HEK293 (cell line): ENCODE measurements around the gene PCNX3.

Experiments
- AEBP2 ChIP-seq: fragments of 450-650 bp; formaldehyde crosslinking; IDR thresholded peaks from 2 replicates; pipeline ENCODE4 v1.5.1; 2016; ENCODE audit warnings: missing biosample characterization, missing genetic modification characterization, borderline replicate concordance
- GLIS1 ChIP-seq: fragments of 450-650 bp; formaldehyde crosslinking; IDR thresholded peaks from 2 replicates; pipeline ENCODE4 v1.5.1; 2016; ENCODE audit warnings: missing biosample characterization, missing genetic modification characterization
- GLIS2 ChIP-seq: fragments of 450-650 bp; formaldehyde crosslinking; IDR thresholded peaks from 2 replicates; pipeline ENCODE4 v1.5.1; 2016; ENCODE audit warnings: missing biosample characterization, missing genetic modification characterization
- KLF1 ChIP-seq: fragments of 450-650 bp; formaldehyde crosslinking; IDR thresholded peaks from 2 replicates; pipeline ENCODE4 v1.5.1; 2016; ENCODE audit warnings: missing biosample characterization, missing genetic modification characterization
- KLF9 ChIP-seq: fragments of 450-650 bp; formaldehyde crosslinking; IDR thresholded peaks from 2 replicates; pipeline ENCODE4 v1.5.1; 2016; ENCODE audit warnings: missing biosample characterization, missing genetic modification characterization, low read depth
- SP3 ChIP-seq: fragments of 450-650 bp; formaldehyde crosslinking; IDR thresholded peaks from 2 replicates; pipeline ENCODE4 v1.5.1; 2016; ENCODE audit warnings: missing biosample characterization, missing genetic modification characterization
- ZBTB20 ChIP-seq: fragments of 450-650 bp; formaldehyde crosslinking; IDR thresholded peaks from 2 replicates; pipeline ENCODE4 v1.5.1; 2016; ENCODE audit warnings: missing biosample characterization, missing genetic modification characterization
- ZFP3 ChIP-seq: fragments of 450-650 bp; formaldehyde crosslinking; IDR thresholded peaks from 2 replicates; pipeline ENCODE4 v1.5.1; 2016; ENCODE audit warnings: low read depth, missing biosample characterization, missing genetic modification characterization
- ZFP41 ChIP-seq: fragments of 450-650 bp; formaldehyde crosslinking; IDR thresholded peaks from 2 replicates; pipeline ENCODE4 v1.5.1; 2016; ENCODE audit warnings: missing biosample characterization, missing genetic modification characterization, borderline replicate concordance
- ZNF140 ChIP-seq: fragments of 450-650 bp; formaldehyde crosslinking; IDR thresholded peaks from 2 replicates; pipeline ENCODE4 v1.5.1; 2016; ENCODE audit warnings: missing biosample characterization, missing genetic modification characterization
- ZNF18 ChIP-seq: fragments of 450-650 bp; formaldehyde crosslinking; IDR thresholded peaks from 2 replicates; pipeline ENCODE4 v1.5.1; 2016; ENCODE audit warnings: missing biosample characterization, missing genetic modification characterization
- ZNF26 ChIP-seq: fragments of 450-650 bp; formaldehyde crosslinking; IDR thresholded peaks from 2 replicates; pipeline ENCODE4 v1.5.1; 2016; ENCODE audit warnings: missing biosample characterization, missing genetic modification characterization
- ZNF518A ChIP-seq: fragments of 450-650 bp; formaldehyde crosslinking; conservative IDR thresholded peaks from 2 replicates; pipeline ENCODE4 v1.5.1; 2016; ENCODE audit warnings: low read depth, missing biosample characterization, missing genetic modification characterization
- ZNF600 ChIP-seq: fragments of 450-650 bp; formaldehyde crosslinking; IDR thresholded peaks from 2 replicates; pipeline ENCODE4 v1.5.1; 2016; ENCODE audit warnings: missing biosample characterization, missing genetic modification characterization
- TF ChIP-seq, protein P1 (sequence below): fragments of 450-650 bp; formaldehyde crosslinking; conservative IDR thresholded peaks from 2 replicates; pipeline ENCODE4 v1.5.1; 2016; ENCODE audit warnings: low read depth, missing biosample characterization, missing genetic modification characterization
- TF ChIP-seq, protein P2 (sequence below): sonication (generic); formaldehyde crosslinking; IDR thresholded peaks from 2 replicates; pipeline ENCODE4 v1.8.1; 2022; ENCODE audit warnings: mild to moderate bottlenecking, moderate library complexity, missing genetic modification reagents
- TF ChIP-seq, protein P3 (sequence below): fragments of 450-650 bp; formaldehyde crosslinking; IDR thresholded peaks from 2 replicates; pipeline ENCODE4 v1.5.1; 2016; ENCODE audit warnings: missing biosample characterization, missing genetic modification characterization

The PCNX3 gene

DNA sequence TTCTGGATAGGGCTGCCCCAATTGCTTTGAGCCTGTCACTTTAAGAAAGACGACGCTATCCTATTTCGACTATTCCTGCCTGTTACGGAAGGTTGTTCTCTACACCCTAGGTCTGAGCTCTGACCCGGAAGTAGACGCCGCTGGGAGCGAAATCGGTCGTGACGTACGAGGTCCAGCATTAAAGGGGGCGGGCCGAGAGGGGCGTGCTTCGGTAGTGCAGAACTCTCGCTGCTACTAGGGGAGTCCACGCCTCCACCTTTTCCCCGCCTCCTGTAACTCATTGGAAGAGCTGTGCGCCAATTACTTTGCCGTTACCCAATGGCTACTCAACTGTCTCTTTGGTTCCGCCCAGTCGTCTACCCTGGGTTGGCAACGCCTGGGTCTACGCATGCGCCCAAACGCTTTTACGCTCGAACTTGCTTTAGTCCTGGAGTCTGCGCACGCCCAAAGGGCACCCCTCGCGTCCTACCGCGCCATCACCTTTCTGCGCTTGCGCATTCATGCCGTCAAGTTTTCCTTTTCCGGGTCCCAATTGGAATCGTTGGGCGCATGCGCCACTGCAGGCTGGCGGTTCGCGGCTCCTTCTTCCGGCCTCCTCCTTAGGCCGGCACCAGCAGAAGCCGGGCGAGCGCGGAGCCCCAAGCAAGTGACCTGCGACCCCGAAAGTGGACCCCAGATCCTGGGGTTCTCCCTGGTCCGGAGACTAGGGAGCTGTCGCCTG is at the start of gene PCNX3 (continued):
- TF ChIP-seq ZNF518A (tag by site-specific recombination) (peak; percentile 98), GLIS2 (peak; percentile 37; the same call in 1 of the 2 replicates), ZNF140 (no peak), KLF9 (tag by site-specific recombination) (peak; percentile 98), ZFP3 (tag by site-specific recombination) (no peak), ZNF26 (no peak), GLIS1 (tag by site-specific recombination) (peak; percentile 22; the same call in 1 of the 2 replicates), ZFP41 (tag by site-specific recombination) (no peak), ZNF600 (peak; percentile 84), KLF1 (tag by site-specific recombination) (0 out of 2 replicates have a peak, but pooled peaks have one; percentile 32), ZBTB20 (no peak), ZNF18 (tag by site-specific recombination) (no peak), AEBP2 (tag by site-specific recombination) (no peak), SP3 (tag by site-specific recombination) (peak; percentile 95)
- TF ChIP-seq, protein P1, sequence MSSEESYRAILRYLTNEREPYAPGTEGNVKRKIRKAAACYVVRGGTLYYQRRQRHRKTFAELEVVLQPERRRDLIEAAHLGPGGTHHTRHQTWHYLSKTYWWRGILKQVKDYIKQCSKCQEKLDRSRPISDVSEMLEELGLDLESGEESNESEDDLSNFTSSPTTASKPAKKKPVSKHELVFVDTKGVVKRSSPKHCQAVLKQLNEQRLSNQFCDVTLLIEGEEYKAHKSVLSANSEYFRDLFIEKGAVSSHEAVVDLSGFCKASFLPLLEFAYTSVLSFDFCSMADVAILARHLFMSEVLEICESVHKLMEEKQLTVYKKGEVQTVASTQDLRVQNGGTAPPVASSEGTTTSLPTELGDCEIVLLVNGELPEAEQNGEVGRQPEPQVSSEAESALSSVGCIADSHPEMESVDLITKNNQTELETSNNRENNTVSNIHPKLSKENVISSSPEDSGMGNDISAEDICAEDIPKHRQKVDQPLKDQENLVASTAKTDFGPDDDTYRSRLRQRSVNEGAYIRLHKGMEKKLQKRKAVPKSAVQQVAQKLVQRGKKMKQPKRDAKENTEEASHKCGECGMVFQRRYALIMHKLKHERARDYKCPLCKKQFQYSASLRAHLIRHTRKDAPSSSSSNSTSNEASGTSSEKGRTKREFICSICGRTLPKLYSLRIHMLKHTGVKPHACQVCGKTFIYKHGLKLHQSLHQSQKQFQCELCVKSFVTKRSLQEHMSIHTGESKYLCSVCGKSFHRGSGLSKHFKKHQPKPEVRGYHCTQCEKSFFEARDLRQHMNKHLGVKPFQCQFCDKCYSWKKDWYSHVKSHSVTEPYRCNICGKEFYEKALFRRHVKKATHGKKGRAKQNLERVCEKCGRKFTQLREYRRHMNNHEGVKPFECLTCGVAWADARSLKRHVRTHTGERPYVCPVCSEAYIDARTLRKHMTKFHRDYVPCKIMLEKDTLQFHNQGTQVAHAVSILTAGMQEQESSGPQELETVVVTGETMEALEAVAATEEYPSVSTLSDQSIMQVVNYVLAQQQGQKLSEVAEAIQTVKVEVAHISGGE = peak; percentile 89
- TF ChIP-seq, protein P2, sequence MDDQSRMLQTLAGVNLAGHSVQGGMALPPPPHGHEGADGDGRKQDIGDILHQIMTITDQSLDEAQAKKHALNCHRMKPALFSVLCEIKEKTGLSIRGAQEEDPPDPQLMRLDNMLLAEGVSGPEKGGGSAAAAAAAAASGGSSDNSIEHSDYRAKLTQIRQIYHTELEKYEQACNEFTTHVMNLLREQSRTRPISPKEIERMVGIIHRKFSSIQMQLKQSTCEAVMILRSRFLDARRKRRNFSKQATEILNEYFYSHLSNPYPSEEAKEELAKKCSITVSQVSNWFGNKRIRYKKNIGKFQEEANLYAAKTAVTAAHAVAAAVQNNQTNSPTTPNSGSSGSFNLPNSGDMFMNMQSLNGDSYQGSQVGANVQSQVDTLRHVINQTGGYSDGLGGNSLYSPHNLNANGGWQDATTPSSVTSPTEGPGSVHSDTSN (CRISPR knock-in tag) = peak; percentile 94
- TF ChIP-seq, protein P3, sequence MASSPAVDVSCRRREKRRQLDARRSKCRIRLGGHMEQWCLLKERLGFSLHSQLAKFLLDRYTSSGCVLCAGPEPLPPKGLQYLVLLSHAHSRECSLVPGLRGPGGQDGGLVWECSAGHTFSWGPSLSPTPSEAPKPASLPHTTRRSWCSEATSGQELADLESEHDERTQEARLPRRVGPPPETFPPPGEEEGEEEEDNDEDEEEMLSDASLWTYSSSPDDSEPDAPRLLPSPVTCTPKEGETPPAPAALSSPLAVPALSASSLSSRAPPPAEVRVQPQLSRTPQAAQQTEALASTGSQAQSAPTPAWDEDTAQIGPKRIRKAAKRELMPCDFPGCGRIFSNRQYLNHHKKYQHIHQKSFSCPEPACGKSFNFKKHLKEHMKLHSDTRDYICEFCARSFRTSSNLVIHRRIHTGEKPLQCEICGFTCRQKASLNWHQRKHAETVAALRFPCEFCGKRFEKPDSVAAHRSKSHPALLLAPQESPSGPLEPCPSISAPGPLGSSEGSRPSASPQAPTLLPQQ (tag by site-specific recombination) = peak; percentile 73
- TF ChIP-seq, all 188 proteins: peak for 34
